Neural crest cell (in vitro differentiated cells): Measurements from ENCODE around the gene CCDC149. TPM values are rescaled to one million over a fixed set of nuclear protein-coding genes. Genes with fewer than 3 reads are reported as not detected.
A peak's percentile ranks its signal among the peaks of the same experiment; 100 is the strongest.

ENCODE experiments used
- DNase-seq: peaks from one replicate; pipeline ENCODE4 v3.0.0; 2021; ENCODE audit warnings: low read depth, mixed read lengths, low spot score
- H3K27ac Mint-ChIP-seq: one replicate; pipeline ENCODE4 v1.8.0; 2021; ENCODE audit warnings: mild to moderate bottlenecking, mixed read lengths; ENCODE audit not compliant: unreplicated experiment
- H3K27me3 Mint-ChIP-seq: 2 replicates; pipeline ENCODE4 v1.8.0; 2021; ENCODE audit warnings: low read depth, mild to moderate bottlenecking, mixed read lengths
- H3K36me3 Mint-ChIP-seq: 2 replicates; pipeline ENCODE4 v1.8.0; 2021; ENCODE audit warnings: low read depth, mild to moderate bottlenecking, mixed read lengths
- H3K4me1 Mint-ChIP-seq: 2 replicates; pipeline ENCODE4 v1.8.0; 2021; ENCODE audit warnings: mixed read lengths
- H3K4me3 Mint-ChIP-seq: one replicate; pipeline ENCODE4 v1.8.0; 2021; ENCODE audit warnings: mild to moderate bottlenecking, mixed read lengths
- H3K9me3 Mint-ChIP-seq: 2 replicates; pipeline ENCODE4 v1.8.0; 2021; ENCODE audit warnings: mixed read lengths
- total RNA-seq: library from RNA; stranded (reverse); gene quantifications from 2 replicates; pipeline ENCODE4 v1.2.1, GENCODE V29; 2021
- TF ChIP-seq, protein P1 (sequence below): fragments of 200-600 bp; sonication (generic); conservative IDR thresholded peaks from 2 replicates; pipeline ENCODE4 v1.5.0; 2021; ENCODE audit warnings: antibody characterized with exemption, mild to moderate bottlenecking

The CCDC149 gene
- total RNA-seq, 1 donor from 2014 or later = 11.9 TPM

DNA sequence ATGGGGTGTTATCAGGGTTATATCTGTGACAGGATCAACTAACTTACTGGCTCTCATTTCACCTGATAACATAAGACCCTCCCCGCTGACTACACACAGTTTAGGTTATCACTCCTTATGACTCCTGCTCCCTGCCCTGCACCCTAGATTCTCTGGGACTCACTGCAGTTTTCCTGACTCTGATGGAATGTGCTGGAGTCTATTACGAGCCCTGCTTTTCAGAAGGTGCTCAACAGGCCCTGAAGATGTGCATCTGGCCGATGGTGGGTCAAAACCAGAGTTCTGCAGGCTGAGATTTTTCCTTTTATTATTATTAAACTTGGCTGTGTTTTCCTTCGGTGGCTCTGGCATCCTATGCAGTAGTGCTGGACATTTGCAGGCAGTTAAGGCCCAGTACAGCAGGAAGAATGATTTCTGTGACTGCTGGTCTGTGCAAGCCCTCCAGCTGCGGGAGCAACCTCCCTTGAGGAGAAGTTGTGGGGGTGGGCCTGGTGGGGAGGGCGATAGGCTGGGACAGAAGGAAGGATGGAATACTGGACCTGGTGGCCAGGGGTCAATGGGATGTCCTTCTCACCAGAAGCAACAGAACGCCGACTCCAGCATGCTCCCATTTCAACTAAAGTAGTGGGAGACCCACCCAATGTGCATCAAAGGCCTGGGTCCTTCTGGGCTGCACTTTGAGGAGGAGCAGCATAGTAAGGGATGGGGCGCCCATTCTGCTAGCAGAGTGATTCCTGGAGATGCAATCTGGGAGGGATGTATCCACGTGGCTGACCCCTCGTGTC lies 106.4 kb downstream of the CCDC149 start:
- H3K4me1 Mint-ChIP-seq = no peaks in the 10 kb centered on the region
- H3K9me3 Mint-ChIP-seq = no peaks in the 10 kb centered on the region
- TF ChIP-seq, protein P1, sequence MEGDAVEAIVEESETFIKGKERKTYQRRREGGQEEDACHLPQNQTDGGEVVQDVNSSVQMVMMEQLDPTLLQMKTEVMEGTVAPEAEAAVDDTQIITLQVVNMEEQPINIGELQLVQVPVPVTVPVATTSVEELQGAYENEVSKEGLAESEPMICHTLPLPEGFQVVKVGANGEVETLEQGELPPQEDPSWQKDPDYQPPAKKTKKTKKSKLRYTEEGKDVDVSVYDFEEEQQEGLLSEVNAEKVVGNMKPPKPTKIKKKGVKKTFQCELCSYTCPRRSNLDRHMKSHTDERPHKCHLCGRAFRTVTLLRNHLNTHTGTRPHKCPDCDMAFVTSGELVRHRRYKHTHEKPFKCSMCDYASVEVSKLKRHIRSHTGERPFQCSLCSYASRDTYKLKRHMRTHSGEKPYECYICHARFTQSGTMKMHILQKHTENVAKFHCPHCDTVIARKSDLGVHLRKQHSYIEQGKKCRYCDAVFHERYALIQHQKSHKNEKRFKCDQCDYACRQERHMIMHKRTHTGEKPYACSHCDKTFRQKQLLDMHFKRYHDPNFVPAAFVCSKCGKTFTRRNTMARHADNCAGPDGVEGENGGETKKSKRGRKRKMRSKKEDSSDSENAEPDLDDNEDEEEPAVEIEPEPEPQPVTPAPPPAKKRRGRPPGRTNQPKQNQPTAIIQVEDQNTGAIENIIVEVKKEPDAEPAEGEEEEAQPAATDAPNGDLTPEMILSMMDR = no peak
- no peak for DNase-seq
- peaks cover 20% of the 10 kb centered on the region for H3K27me3 Mint-ChIP-seq
- H3K4me3 Mint-ChIP-seq = no peak overlapping the region
- no peak overlapping the region for H3K27ac Mint-ChIP-seq
- H3K36me3 Mint-ChIP-seq = no peaks in the 10 kb centered on the region

DNA sequence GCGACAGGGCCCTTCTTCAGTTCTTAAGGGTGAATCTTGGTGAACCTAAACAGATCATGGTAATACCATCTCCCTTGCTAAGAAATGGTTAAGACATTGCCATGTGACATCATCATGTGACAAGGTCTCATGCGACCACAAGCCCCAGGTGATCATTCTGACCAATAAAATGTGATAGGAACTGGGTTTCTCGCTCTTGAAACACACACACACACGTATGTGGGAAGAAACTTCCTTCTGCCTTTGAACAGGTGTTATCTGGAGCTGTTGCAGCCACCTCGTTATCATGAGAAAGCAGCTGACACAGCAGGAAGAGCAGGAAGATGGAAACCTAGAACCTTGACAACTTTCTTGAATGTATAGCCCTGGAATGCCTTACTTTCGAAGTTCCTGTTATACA lies 107.3 kb downstream of the CCDC149 start:
- no peak for DNase-seq
- TF ChIP-seq, protein P1 = no peak
- no peaks in the 10 kb centered on the region for H3K36me3 Mint-ChIP-seq
- no peak overlapping the region for H3K27ac Mint-ChIP-seq
- peaks cover 28% of the 10 kb centered on the region for H3K27me3 Mint-ChIP-seq
- no peak overlapping the region for H3K4me3 Mint-ChIP-seq
- peaks cover 4% of the 10 kb centered on the region for H3K4me1 Mint-ChIP-seq
- H3K9me3 Mint-ChIP-seq = no peaks in the 10 kb centered on the region

DNA sequence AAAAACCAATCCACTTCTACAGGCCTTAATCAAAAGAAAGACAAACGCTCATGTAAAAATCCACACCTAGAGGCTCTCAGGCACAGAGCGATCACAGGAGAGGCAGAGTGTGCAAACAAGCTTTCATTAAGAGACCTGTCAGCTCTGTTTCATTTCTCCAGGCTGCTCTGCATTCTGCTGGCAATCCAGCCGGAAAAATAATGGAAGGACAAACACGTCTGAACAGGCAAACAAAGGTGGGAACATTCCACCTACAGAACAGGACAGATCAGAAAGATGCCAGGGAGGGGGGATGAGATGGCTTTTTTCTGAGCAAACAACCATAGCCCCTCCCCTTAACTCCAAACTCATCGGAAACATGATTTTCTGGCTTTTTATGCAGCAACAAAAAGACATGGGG lies 107.8 kb downstream of the CCDC149 start:
- DNase-seq = no peak
- H3K27me3 Mint-ChIP-seq = peaks cover 33% of the 10 kb centered on the region
- H3K4me3 Mint-ChIP-seq = no peak overlapping the region
- TF ChIP-seq, protein P1 = no peak
- no peaks in the 10 kb centered on the region for H3K9me3 Mint-ChIP-seq
- H3K36me3 Mint-ChIP-seq = no peaks in the 10 kb centered on the region
- peaks cover 7% of the 10 kb centered on the region for H3K4me1 Mint-ChIP-seq
- H3K27ac Mint-ChIP-seq = no peak overlapping the region

DNA sequence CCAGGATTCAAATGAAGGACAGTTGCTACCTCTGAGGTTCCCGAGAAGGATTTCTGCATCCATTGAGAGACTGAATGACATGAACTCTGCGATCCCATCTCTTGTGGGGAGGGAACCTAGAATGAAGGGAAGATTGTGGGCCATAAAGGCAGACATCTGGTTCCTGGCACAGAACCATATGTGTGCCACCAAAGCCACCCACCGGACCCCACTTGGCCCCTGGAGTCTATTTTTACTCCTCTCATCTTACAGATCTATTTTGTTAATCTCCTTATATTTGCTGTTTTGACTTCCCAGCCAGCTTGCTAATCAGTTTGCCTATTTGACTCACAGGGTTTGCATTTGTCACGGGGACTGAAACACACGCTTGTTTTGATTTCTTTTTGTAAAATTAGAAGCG lies 110.2 kb downstream of the CCDC149 start:
- no peak for DNase-seq
- no peaks in the 10 kb centered on the region for H3K36me3 Mint-ChIP-seq
- no peaks in the 10 kb centered on the region for H3K9me3 Mint-ChIP-seq
- no peak overlapping the region for H3K4me3 Mint-ChIP-seq
- TF ChIP-seq, protein P1 = no peak
- no peak overlapping the region for H3K27ac Mint-ChIP-seq
- H3K4me1 Mint-ChIP-seq = peaks cover 7% of the 10 kb centered on the region
- H3K27me3 Mint-ChIP-seq = peaks cover 52% of the 10 kb centered on the region

DNA sequence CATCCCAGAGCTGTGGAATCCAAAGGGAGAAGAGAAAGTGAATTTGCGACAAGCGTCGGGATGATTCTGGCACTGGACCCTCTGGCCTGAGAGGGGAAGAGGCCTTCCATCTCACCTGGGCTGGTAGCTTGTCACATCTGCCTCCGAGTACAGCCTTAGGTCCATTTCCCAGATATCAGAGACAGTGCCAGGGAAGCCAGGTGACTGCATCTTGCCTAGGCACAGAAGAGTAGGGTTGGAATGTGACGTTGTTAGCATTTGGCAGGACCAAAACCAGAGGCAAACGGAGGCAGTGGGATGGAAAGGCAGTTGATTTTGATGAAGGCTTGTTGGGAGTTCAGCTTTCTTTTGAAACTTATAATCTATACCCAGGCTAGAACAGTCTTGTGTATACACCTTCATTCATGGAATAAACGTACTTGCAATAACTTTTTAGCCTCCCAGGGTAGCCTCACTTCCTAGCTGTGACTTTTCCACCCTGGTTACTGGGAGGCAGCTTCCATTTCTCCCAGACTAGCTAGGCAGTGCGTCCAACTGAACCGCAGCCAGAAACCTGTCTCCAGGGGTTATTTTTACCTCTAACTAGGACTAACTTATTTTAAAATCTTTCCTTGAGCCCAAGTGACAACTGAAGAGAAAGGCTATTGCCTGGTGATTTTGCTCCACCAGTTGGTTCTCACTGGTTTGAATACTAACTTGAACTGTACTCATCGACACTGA lies 111.5 kb downstream of the CCDC149 start:
- Mint-ChIP-seq H3K27me3 (peaks cover 60% of the 10 kb centered on the region), H3K36me3 (no peaks in the 10 kb centered on the region), H3K4me1 (peaks cover 7% of the 10 kb centered on the region), H3K9me3 (no peaks in the 10 kb centered on the region), H3K4me3 (peak overlapping the region; percentile 17), H3K27ac (no peak overlapping the region)
- TF ChIP-seq, protein P1 = no peak
- no peak for DNase-seq
